Glomerular visceral epithelial cell (primary cell): Measurements from ENCODE around the gene CTPS1.

Experiments used
- DNase-seq: peaks from one replicate; pipeline ENCODE4 v3.0.0-alpha.2; 2016; ENCODE audit errors: extremely low spot score

The CTPS1 gene

GRCh38 chr1:40997096-40997495 lies 17.6 kb downstream of the CTPS1 start:
- no peak for DNase-seq

- DNase-seq, result no peak
Observed at GRCh38 chr1:40998668-40999067, 19.2 kb downstream of the CTPS1 start.

- DNase-seq, result no peak
Observed at GRCh38 chr1:41003127-41003639, 23.7 kb downstream of the CTPS1 start.

GRCh38 chr1:41003640-41004220 lies 24.2 kb downstream of the CTPS1 start:
- DNase-seq, result peak; percentile 99

GRCh38 chr1:41005876-41006275 lies 26.4 kb downstream of the CTPS1 start:
- no peak for DNase-seq

GRCh38 chr1:41006942-41007865 lies 27.7 kb downstream of the CTPS1 start:
- no peak for DNase-seq

GRCh38 chr1:41009466-41009865 lies 30.0 kb downstream of the CTPS1 start:
- DNase-seq, result peak; percentile 50

- DNase-seq, result no peak
Observed at GRCh38 chr1:41010345-41010744, 30.8 kb downstream of the CTPS1 start.

GRCh38 chr1:41013024-41013423 lies 33.5 kb downstream of the CTPS1 start:
- no peak for DNase-seq

GRCh38 chr1:41013796-41014195 lies 34.3 kb downstream of the CTPS1 start:
- no peak for DNase-seq

GRCh38 chr1:41014871-41015270 lies 35.4 kb downstream of the CTPS1 start:
- no peak for DNase-seq

- no peak for DNase-seq
Observed at GRCh38 chr1:41015281-41015896, 35.9 kb downstream of the CTPS1 start.

GRCh38 chr1:41015897-41016470 lies 36.5 kb downstream of the CTPS1 start:
- no peak for DNase-seq

GRCh38 chr1:41017141-41018017 lies 37.9 kb downstream of the CTPS1 start:
- DNase-seq, result no peak

- DNase-seq, result no peak
Observed at GRCh38 chr1:41018018-41018410, 38.5 kb downstream of the CTPS1 start.

- no peak for DNase-seq
Observed at GRCh38 chr1:41019353-41019745, 39.9 kb downstream of the CTPS1 start.

- DNase-seq, result no peak
Observed at GRCh38 chr1:41020109-41020576, 40.6 kb downstream of the CTPS1 start.

GRCh38 chr1:41020654-41021053 lies 41.2 kb downstream of the CTPS1 start:
- DNase-seq, result no peak

GRCh38 chr1:41021526-41022308 lies 42.2 kb downstream of the CTPS1 start, which contains the start of gene SLFNL1:
Gene SLFNL1 (minus strand): TSS chr1:41021725. CDS start chr1:41020660, 1,065 bp downstream.
- no peak for DNase-seq

GRCh38 chr1:41022424-41022823 lies 42.9 kb downstream of the CTPS1 start:
- no peak for DNase-seq
